IMR-90 (cell line): ENCODE results near the gene TPRKB. TPM values are rescaled to one million over a fixed set of nuclear protein-coding genes. Genes with fewer than 3 reads are reported as not detected.
"Not testable (repeated sequence)": the region's sequence is repeated elsewhere in the genome, so short reads cannot be mapped to it uniquely, and the experiment has no call there.

ENCODE experiments used
- ATAC-seq: fragments of 200-7000 bp; cut with Tn5 transposase; 2 replicates; pipeline ENCODE4 v1.9.1; 2020; ENCODE audit warnings: low read depth, mild to moderate bottlenecking, moderate library complexity
- BruUV-seq: library from RNA; stranded (reverse); fragments of 400-500 nt; replicated peaks from 2 replicates; lab custom pipeline; 2021; lab: Mats Ljungman, UMichigan
- CTCF ChIA-PET: fragments of 300-600 bp; formaldehyde crosslinking; extraction: SDS; loops from one replicate; lab custom pipeline; 2021; ENCODE audit warnings: antibody characterized with exemption; lab: Yijun Ruan, JAX
- POLR2A ChIA-PET: fragments of 300-600 bp; sonication (Branson Sonifier 250); formaldehyde crosslinking; loops from one replicate; lab custom pipeline; 2022; ENCODE audit warnings: antibody characterized with exemption; ENCODE audit not compliant: unreplicated experiment; lab: Charles Lee
- DNase-seq: peaks from one replicate; pipeline ENCODE4 v3.0.0; 2013
- H2AFZ ChIP-seq: replicated peaks from 2 replicates; pipeline ENCODE3; 2013; ENCODE audit warnings: low read length, mild to moderate bottlenecking; ENCODE audit not compliant: poor library complexity
- H2AK5ac ChIP-seq: 2 replicates; pipeline ENCODE4 v1.6.1; 2013; ENCODE audit warnings: low read depth, low read length, inconsistent platforms
- H2AK9ac ChIP-seq: replicated peaks from 2 replicates; pipeline ENCODE3; 2013; ENCODE audit warnings: mild to moderate bottlenecking, low read depth, low read length, moderate library complexity; ENCODE audit not compliant: poor library complexity
- H2BK120ac ChIP-seq: 2 replicates; pipeline ENCODE4 v1.6.1; 2013; ENCODE audit warnings: low read depth, low read length, inconsistent platforms
- H2BK15ac ChIP-seq: 3 replicates; pipeline ENCODE4 v1.6.1; 2013; ENCODE audit warnings: low read depth, low read length, inconsistent platforms
- H2BK20ac ChIP-seq: 2 replicates; pipeline ENCODE4 v1.6.1; 2013; ENCODE audit warnings: low read depth, mild to moderate bottlenecking, inconsistent platforms, low read length, moderate library complexity
- H2BK5ac ChIP-seq: 2 replicates; pipeline ENCODE4 v1.6.1; 2013; ENCODE audit warnings: mild to moderate bottlenecking, low read depth, low read length, inconsistent platforms; ENCODE audit not compliant: poor library complexity, severe bottlenecking
- H3K14ac ChIP-seq: replicated peaks from 2 replicates; pipeline ENCODE4 v1.6.1; 2013; ENCODE audit warnings: low read depth, low read length, inconsistent platforms
- H3K18ac ChIP-seq: 2 replicates; pipeline ENCODE4 v1.6.1; 2013; ENCODE audit warnings: low read depth, low read length, control low read depth
- H3K23ac ChIP-seq: 2 replicates; pipeline ENCODE4 v1.6.1; 2013; ENCODE audit warnings: low read depth, low read length, inconsistent platforms
- H3K27ac ChIP-seq: 2 replicates; pipeline ENCODE4 v1.5.1; 2013; ENCODE audit warnings: mild to moderate bottlenecking, control low read depth, low read length; ENCODE audit not compliant: insufficient read depth
- H3K27me3 ChIP-seq: 2 replicates; pipeline ENCODE4 v1.6.1; 2013; ENCODE audit warnings: low read length; ENCODE audit not compliant: control insufficient read depth, insufficient read depth
- H3K36me3 ChIP-seq: 2 replicates; pipeline ENCODE4 v1.6.1; 2013; ENCODE audit warnings: low read length, mixed read lengths; ENCODE audit not compliant: control insufficient read depth, insufficient read depth
- H3K4ac ChIP-seq: 2 replicates; pipeline ENCODE4 v1.6.1; 2013; ENCODE audit warnings: low read depth, low read length, inconsistent platforms
- H3K4me1 ChIP-seq: 2 replicates; pipeline ENCODE4 v1.6.1; 2013; ENCODE audit warnings: low read length, mixed read lengths; ENCODE audit not compliant: control insufficient read depth, insufficient read depth
- H3K4me2 ChIP-seq: 2 replicates; pipeline ENCODE4 v1.6.1; 2013; ENCODE audit warnings: low read depth, mild to moderate bottlenecking, control low read depth, low read length, moderate library complexity
- H3K4me3 ChIP-seq: 2 replicates; pipeline ENCODE4 v1.5.1; 2013; ENCODE audit warnings: low read depth, mild to moderate bottlenecking, control low read depth, low read length, moderate library complexity; ENCODE audit not compliant: insufficient read depth
- H3K56ac ChIP-seq: 2 replicates; pipeline ENCODE4 v1.6.1; 2013; ENCODE audit warnings: low read length, inconsistent platforms; ENCODE audit not compliant: insufficient read depth; ENCODE audit errors: extremely low read depth
- H3K79me1 ChIP-seq, 2 experiments: 2 replicates each; pipeline ENCODE4 v1.6.1; 2013; ENCODE audit warnings: low read length in 2 of 2, inconsistent platforms in 1 of 2, low read depth in 1 of 2
- H3K9ac ChIP-seq: 2 replicates; pipeline ENCODE4 v1.6.1; 2013; ENCODE audit warnings: low read depth, low read length, control low read depth
- H3K9me1 ChIP-seq: 2 replicates; pipeline ENCODE4 v1.6.1; 2013; ENCODE audit warnings: low read length, inconsistent platforms; ENCODE audit not compliant: insufficient read depth
- H3K9me3 ChIP-seq: 2 replicates; pipeline ENCODE4 v1.6.1; 2013; ENCODE audit warnings: low read length; ENCODE audit not compliant: control insufficient read depth, insufficient read depth
- H4K20me1 ChIP-seq: 2 replicates; pipeline ENCODE4 v1.6.1; 2013; ENCODE audit warnings: low read length, inconsistent platforms; ENCODE audit not compliant: insufficient read depth
- H4K5ac ChIP-seq: 2 replicates; pipeline ENCODE4 v1.6.1; 2013; ENCODE audit warnings: mild to moderate bottlenecking, low read depth, low read length, control low read depth
- H4K8ac ChIP-seq, 2 experiments: 2 replicates each; pipeline ENCODE4 v1.6.1; 2013; ENCODE audit warnings: low read depth in 2 of 2, low read length in 2 of 2, control low read depth in 1 of 2, inconsistent platforms in 1 of 2
- H4K91ac ChIP-seq: 2 replicates; pipeline ENCODE4 v1.6.1; 2013; ENCODE audit warnings: low read depth, low read length, inconsistent platforms; ENCODE audit not compliant: insufficient read depth
- WGBS, 2 experiments: methylation state at CpG; one replicate each; pipeline versions ENCODE4 v1.1.5 to v1.1.7; 2013; ENCODE audit warnings: missing lambda C conversion rate in 2 of 2; ENCODE audit not compliant: insufficient read length in 1 of 2; ENCODE audit errors: extremely low coverage in 2 of 2; 5-methylcytosine and 5-hydroxymethylcytosine counted together
- dilution Hi-C: fragments of 300-500 bp; cut with HindIII; formaldehyde crosslinking; loops from one replicate; pipeline ENCODE4 v1.14.3; 2018; ENCODE audit warnings: low sequenced_read_pairs; ENCODE audit not compliant: unreplicated experiment
- in situ Hi-C: fragments of 300-500 bp; cut with MboI; formaldehyde crosslinking; loops from 3 replicates; pipeline ENCODE4 v1.14.3; 2019; ENCODE audit warnings: low sequenced_read_pairs, inconsistent platforms, mixed read lengths
- intact Hi-C: fragments of 100-400 bp; cut with micrococcal nuclease; formaldehyde crosslinking; loops from 2 replicates; pipeline ENCODE4 v1.10.0; 2022
- polyA plus RNA-seq, 3 experiments: library from polyadenylated mRNA; depleted of rRNA; stranded (reverse); fragments of >200 nt; gene quantifications; 2 replicates each; pipeline ENCODE4 v1.2.3, GENCODE V29; 2012; ENCODE audit warnings: low replicate concordance in 1 of 3
- total RNA-seq: library from RNA; depleted of rRNA; stranded (reverse); fragments of >200 nt; gene quantifications from 2 replicates; pipeline ENCODE4 v1.2.3, GENCODE V29; 2012

Gene TPRKB
- total and polyA plus RNA-seq, 2 of the 4 experiments (the other 2 are of a cell fraction): 35.3 to 37.6 TPM

GRCh38 chr2:73702852-73703493 is 34.2 kb downstream of the TPRKB start:
- H4K5ac ChIP-seq, intact Hi-C loops, H4K20me1 ChIP-seq, H2BK120ac ChIP-seq, POLR2A ChIA-PET, H2BK20ac ChIP-seq, H3K9me1 ChIP-seq, H2AK5ac ChIP-seq, CTCF ChIA-PET, H3K9ac ChIP-seq, H3K9me3 ChIP-seq, ATAC-seq, BruUV-seq, H3K4me3 ChIP-seq, H3K4me2 ChIP-seq, H3K56ac ChIP-seq, H4K91ac ChIP-seq, H3K23ac ChIP-seq, H2AFZ ChIP-seq, H3K4ac ChIP-seq, H4K8ac ChIP-seq, dilution Hi-C loops, DNase-seq, H3K79me1 ChIP-seq, H3K14ac ChIP-seq, H3K27ac ChIP-seq, H3K36me3 ChIP-seq, H2BK5ac ChIP-seq, H3K4me1 ChIP-seq, H2AK9ac ChIP-seq, in situ Hi-C loops, H2BK15ac ChIP-seq, H3K18ac ChIP-seq: not testable (repeated sequence)
- peaks cover 24% of the 10 kb centered on the region for H3K27me3 ChIP-seq
- WGBS, 2 experiments: no CpG with 5 or more reads among the region's 3 CpGs
